Measurements from ENCODE around the gene CBL. TPM values are rescaled to one million over a fixed set of nuclear protein-coding genes. Genes with fewer than 3 reads are reported as not detected.
"Not testable (repeated sequence)": the region's sequence is repeated elsewhere in the genome, so short reads cannot be mapped to it uniquely, and the experiment has no call there.

CBL gene
- total RNA-seq, 2 experiments from 2014 or later, result 19.2 to 59.1 TPM

DNA sequence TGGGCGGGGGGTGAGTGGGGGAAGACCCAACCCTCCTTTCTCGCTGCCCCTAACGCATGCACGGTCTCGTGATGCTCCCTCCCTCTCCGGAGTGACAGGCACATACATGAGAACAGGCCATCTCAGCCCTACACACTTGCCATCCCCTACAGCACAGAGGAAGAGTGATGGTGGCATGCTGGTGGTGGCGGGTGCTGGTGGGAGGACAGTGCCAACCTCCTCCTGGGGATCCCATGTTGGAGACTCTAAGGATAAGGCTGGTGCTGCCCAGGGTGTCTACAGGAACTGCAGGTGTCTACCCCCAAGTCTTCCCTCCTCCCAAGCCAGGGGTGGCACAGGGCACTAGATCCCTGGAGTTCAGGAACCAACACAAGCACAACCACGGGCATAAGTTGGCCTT lies 44.3 kb upstream of the CBL start:
- no peak for DNase-seq (ENCODE audit: low spot score)
- no peak for TF ChIP-seq CTCF (conservative IDR thresholded peaks at IDR 0.05; ENCODE audit: low read length)
- TF ChIP-seq EZH2phosphoT487 (IDR thresholded peaks at IDR 0.05; ENCODE audit: borderline replicate concordance, low read depth, low read length), result no peak
- BruUV-seq (replicated peaks), result no TSS peak
- Histone ChIP-seq H3K9me3 (ENCODE audit: low read length) (no peaks in the 10 kb centered on the region), H3K4me2 (ENCODE audit: low read length) (no peak overlapping the region), H4K20me1 (ENCODE audit: insufficient read depth, low read length) (no peaks in the 10 kb centered on the region), H3K79me2 (ENCODE audit: insufficient read depth, low read depth, low read length) (no peaks in the 10 kb centered on the region), H3K36me3 (ENCODE audit: insufficient read depth, low read length) (no peaks in the 10 kb centered on the region), H3K9me2 (ENCODE audit: insufficient read depth, low read length) (no peaks in the 10 kb centered on the region), H3K4me1 (ENCODE audit: insufficient read depth, low read length, poor library complexity, severe bottlenecking) (peaks cover 7% of the 10 kb centered on the region), H3K27ac (ENCODE audit: low read depth, low read length, poor library complexity, severe bottlenecking) (no peak overlapping the region), H2AFZ (ENCODE audit: low read length) (no peak overlapping the region), H3K4me3 (ENCODE audit: low read depth, low read length, poor library complexity, severe bottlenecking) (no peak overlapping the region)
- intact Hi-C loops (cut with micrococcal nuclease; ENCODE audit: unreplicated experiment), result no loop called here
- ChIA-PET CTCF (ENCODE audit: unreplicated experiment) (interaction anchor here (0.6 kb wide), 1 partner anchor 12 kb away, joined by 3 read pairs; no protein-coding TSS in a partner anchor), POLR2A (no interaction called here)

GRCh38 chr11:119166368-119167076 lies 39.6 kb upstream of the CBL start:
- DNase-seq (ENCODE audit: low spot score), result no peak
- H3K9me3 ChIP-seq (ENCODE audit: low read length), result no peaks in the 10 kb centered on the region
- TF ChIP-seq EZH2phosphoT487 (IDR thresholded peaks at IDR 0.05; ENCODE audit: borderline replicate concordance, low read depth, low read length) (no peak), CTCF (conservative IDR thresholded peaks at IDR 0.05; ENCODE audit: low read length) (no peak)
- H3K79me2 ChIP-seq (ENCODE audit: insufficient read depth, low read depth, low read length), result no peaks in the 10 kb centered on the region
- H3K36me3 ChIP-seq (ENCODE audit: insufficient read depth, low read length), result no peaks in the 10 kb centered on the region
- H4K20me1 ChIP-seq (ENCODE audit: insufficient read depth, low read length), result no peaks in the 10 kb centered on the region
- H3K4me3 ChIP-seq (ENCODE audit: low read depth, low read length, poor library complexity, severe bottlenecking), result no peak overlapping the region
- no peaks in the 10 kb centered on the region for H3K9me2 ChIP-seq (ENCODE audit: insufficient read depth, low read length)
- H3K4me2 ChIP-seq (ENCODE audit: low read length), result no peak overlapping the region
- ChIA-PET CTCF (ENCODE audit: unreplicated experiment) (interaction anchor here (0.8 kb wide), 1 partner anchor 55 kb away, joined by 3 read pairs; no protein-coding TSS in a partner anchor), POLR2A (interaction anchor here (0.6 to 1.8 kb wide), 3 partner anchors 13 to 19 kb away, joined by 3 to 7 read pairs (median 3); no protein-coding TSS in a partner anchor)
- intact Hi-C loops (cut with micrococcal nuclease; ENCODE audit: unreplicated experiment), result no loop called here
- H3K27ac ChIP-seq (ENCODE audit: low read depth, low read length, poor library complexity, severe bottlenecking), result no peak overlapping the region
- H2AFZ ChIP-seq (ENCODE audit: low read length), result no peak overlapping the region
- BruUV-seq (replicated peaks), result no TSS peak
- peaks cover 11% of the 10 kb centered on the region for H3K4me1 ChIP-seq (ENCODE audit: insufficient read depth, low read length, poor library complexity, severe bottlenecking)

- intact Hi-C loops (cut with micrococcal nuclease; ENCODE audit: unreplicated experiment); H3K9me3 ChIP-seq (ENCODE audit: low read length); CTCF ChIA-PET (ENCODE audit: unreplicated experiment); H3K27ac ChIP-seq (ENCODE audit: low read depth, low read length, poor library complexity, severe bottlenecking); H2AFZ ChIP-seq (ENCODE audit: low read length); BruUV-seq (replicated peaks); DNase-seq (ENCODE audit: low spot score); H3K4me2 ChIP-seq (ENCODE audit: low read length); H4K20me1 ChIP-seq (ENCODE audit: insufficient read depth, low read length); H3K4me3 ChIP-seq (ENCODE audit: low read depth, low read length, poor library complexity, severe bottlenecking); H3K36me3 ChIP-seq (ENCODE audit: insufficient read depth, low read length); H3K79me2 ChIP-seq (ENCODE audit: insufficient read depth, low read depth, low read length); H3K9me2 ChIP-seq (ENCODE audit: insufficient read depth, low read length): not testable (repeated sequence)
- POLR2A ChIA-PET, result interaction anchor here (0.7 to 1.8 kb wide), 3 partner anchors 16 to 26 kb away, joined by 3 to 7 read pairs (median 5); no protein-coding TSS in a partner anchor
- peaks cover 11% of the 10 kb centered on the region for H3K4me1 ChIP-seq (ENCODE audit: insufficient read depth, low read length, poor library complexity, severe bottlenecking)
These were observed 39.1 kb upstream of the CBL start for GRCh38 chr11:119167077-119167458.
